Calu3 (cell line): Measurements from ENCODE around the gene TENT4B. TPM values are rescaled to one million over a fixed set of nuclear protein-coding genes. Genes with fewer than 3 reads are reported as not detected.

Source experiments
- BruUV-seq: library from RNA; stranded (reverse); fragments of 400-500 nt; replicated peaks from 2 replicates; lab custom pipeline; 2021; lab: Mats Ljungman, UMichigan
- CTCF ChIA-PET: fragments of 300-600 bp; sonication (Branson Sonifier 250); formaldehyde crosslinking; loops from one replicate; lab custom pipeline; 2022; ENCODE audit warnings: antibody characterized with exemption; lab: Charles Lee
- DNase-seq: peaks from one replicate; pipeline ENCODE4 v3.0.0; 2022
- H3K27ac Mint-ChIP-seq: one replicate; pipeline ENCODE4 v1.8.0; 2022; ENCODE audit warnings: mixed read lengths; ENCODE audit not compliant: unreplicated experiment
- H3K27me3 Mint-ChIP-seq: one replicate; pipeline ENCODE4 v1.8.0; 2022; ENCODE audit warnings: mixed read lengths; ENCODE audit not compliant: unreplicated experiment
- H3K36me3 Mint-ChIP-seq: one replicate; pipeline ENCODE4 v1.8.0; 2022; ENCODE audit warnings: mild to moderate bottlenecking, moderate library complexity, mixed read lengths; ENCODE audit not compliant: insufficient read depth, unreplicated experiment
- H3K4me1 Mint-ChIP-seq: one replicate; pipeline ENCODE4 v1.8.0; 2022; ENCODE audit warnings: mild to moderate bottlenecking, low read depth, mixed read lengths; ENCODE audit not compliant: unreplicated experiment
- H3K4me3 Mint-ChIP-seq: one replicate; pipeline ENCODE4 v1.8.0; 2022; ENCODE audit warnings: mild to moderate bottlenecking, low read depth, moderate library complexity, mixed read lengths; ENCODE audit not compliant: unreplicated experiment
- H3K9me3 Mint-ChIP-seq: one replicate; pipeline ENCODE4 v1.8.0; 2022; ENCODE audit warnings: low read depth, mixed read lengths; ENCODE audit not compliant: unreplicated experiment
- intact Hi-C: fragments of 100-400 bp; cut with micrococcal nuclease; formaldehyde crosslinking; loops from one replicate; pipeline ENCODE4 v1.10.0; 2022; ENCODE audit not compliant: unreplicated experiment
- total RNA-seq: library from RNA; stranded (reverse); gene quantifications from 2 replicates; pipeline ENCODE4 v1.2.3, GENCODE V29; 2022
- TF ChIP-seq, protein P1 (sequence below): fragments of 200-600 bp; IDR thresholded peaks from one replicate; pipeline ENCODE4 v1.8.0; 2022; ENCODE audit warnings: antibody characterized with exemption; ENCODE audit not compliant: unreplicated experiment

The TENT4B gene
- total RNA-seq, 1 experiment from 2014 or later: 21.7 TPM

DNA sequence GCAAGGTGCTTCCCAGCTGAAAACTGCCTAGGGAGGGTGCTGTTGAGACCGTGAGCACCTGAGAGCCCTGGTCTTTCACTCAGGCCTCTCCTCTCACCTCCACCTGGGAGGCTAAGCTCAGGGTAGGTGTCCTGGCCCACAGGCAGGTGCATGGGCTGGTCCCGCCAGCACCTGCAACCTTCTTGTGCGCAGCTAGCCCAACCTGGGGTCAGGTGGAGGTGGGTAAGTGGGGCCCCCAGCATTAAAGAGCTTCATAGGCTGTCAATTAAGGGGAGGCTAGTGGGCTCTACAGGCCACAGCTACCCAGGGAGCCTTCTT is 122.0 kb downstream of the TENT4B start:
- CTCF ChIA-PET: interaction anchor here (0.9 kb wide), 1 partner anchor 19 kb away, joined by 3 read pairs; no protein-coding TSS in a partner anchor
- no TSS peak for BruUV-seq
- no peak overlapping the region for H3K4me3 Mint-ChIP-seq
- no peak for DNase-seq
- peaks cover 3% of the 10 kb centered on the region for H3K9me3 Mint-ChIP-seq
- peaks cover 29% of the 10 kb centered on the region for H3K4me1 Mint-ChIP-seq
- no peak overlapping the region for H3K27ac Mint-ChIP-seq
- TF ChIP-seq, protein P1, sequence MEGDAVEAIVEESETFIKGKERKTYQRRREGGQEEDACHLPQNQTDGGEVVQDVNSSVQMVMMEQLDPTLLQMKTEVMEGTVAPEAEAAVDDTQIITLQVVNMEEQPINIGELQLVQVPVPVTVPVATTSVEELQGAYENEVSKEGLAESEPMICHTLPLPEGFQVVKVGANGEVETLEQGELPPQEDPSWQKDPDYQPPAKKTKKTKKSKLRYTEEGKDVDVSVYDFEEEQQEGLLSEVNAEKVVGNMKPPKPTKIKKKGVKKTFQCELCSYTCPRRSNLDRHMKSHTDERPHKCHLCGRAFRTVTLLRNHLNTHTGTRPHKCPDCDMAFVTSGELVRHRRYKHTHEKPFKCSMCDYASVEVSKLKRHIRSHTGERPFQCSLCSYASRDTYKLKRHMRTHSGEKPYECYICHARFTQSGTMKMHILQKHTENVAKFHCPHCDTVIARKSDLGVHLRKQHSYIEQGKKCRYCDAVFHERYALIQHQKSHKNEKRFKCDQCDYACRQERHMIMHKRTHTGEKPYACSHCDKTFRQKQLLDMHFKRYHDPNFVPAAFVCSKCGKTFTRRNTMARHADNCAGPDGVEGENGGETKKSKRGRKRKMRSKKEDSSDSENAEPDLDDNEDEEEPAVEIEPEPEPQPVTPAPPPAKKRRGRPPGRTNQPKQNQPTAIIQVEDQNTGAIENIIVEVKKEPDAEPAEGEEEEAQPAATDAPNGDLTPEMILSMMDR: no peak
- no peaks in the 10 kb centered on the region for H3K27me3 Mint-ChIP-seq
- intact Hi-C loops: no loop called here
- peaks cover 6% of the 10 kb centered on the region for H3K36me3 Mint-ChIP-seq

DNA sequence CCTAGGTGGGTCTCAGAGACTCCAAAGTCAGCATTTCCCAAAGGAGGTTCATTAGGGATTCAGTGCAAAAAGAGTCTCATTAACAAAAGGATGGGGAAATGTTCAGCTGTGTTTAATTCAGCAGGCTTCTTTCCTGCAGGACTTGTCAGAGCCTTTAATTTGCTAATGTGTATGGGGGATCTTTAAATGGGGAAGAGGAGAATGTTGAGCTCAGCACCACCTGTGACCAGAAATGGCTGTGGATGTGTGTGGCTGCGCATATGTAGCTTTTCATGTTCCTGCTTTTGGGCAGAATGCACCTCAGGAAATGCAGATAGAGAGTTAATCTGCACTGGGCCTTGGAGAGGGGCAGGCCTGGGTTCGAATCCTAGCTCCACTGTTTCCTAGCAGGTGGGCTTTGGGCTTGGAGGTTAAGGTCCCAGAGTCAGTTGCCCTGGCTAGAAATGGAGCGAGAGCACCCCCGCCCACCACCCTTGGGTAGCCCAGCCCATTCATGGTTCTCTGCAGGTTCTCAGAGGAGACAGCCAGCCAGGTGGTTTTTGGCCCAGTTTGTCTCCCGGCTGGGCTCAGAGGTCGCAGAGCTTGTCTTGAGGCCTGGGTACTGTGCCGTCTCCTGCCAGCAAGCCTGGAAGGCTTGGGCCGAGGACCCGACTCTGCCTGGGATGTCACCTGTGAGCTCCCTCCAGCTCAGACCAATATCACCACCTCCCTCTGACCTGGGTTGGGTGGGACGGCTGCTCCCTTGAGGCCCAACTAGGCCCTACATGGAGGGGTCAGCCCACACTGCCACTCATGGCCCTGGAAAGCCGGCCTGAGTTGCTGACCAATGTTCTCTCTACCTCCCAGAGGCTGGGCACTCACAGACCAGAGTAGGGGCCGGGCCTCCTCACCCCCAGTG is 122.6 kb downstream of the TENT4B start:
- H3K9me3 Mint-ChIP-seq: peaks cover 3% of the 10 kb centered on the region

DNA sequence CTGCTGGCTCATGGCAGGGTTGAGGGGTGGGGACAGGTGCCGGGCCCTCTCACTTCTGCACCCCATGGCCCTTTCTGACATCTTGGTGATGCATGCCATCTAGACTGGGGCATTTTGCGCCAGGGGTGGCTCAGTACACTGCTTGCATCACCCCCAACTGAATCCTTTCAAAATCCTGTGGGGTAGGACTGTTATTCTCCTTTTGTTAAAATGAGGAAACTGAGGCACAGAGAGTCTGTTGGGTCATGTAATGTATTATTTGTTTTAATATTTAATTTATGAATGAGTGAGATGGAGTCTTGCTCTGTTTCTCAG is 123.2 kb downstream of the TENT4B start:
- H3K4me1 Mint-ChIP-seq: peaks cover 34% of the 10 kb centered on the region
- TF ChIP-seq, protein P1: no peak
- H3K9me3 Mint-ChIP-seq: peaks cover 3% of the 10 kb centered on the region
- H3K4me3 Mint-ChIP-seq: no peak overlapping the region
- intact Hi-C loops: no loop called here
- CTCF ChIA-PET: no interaction called here
- H3K27me3 Mint-ChIP-seq: no peaks in the 10 kb centered on the region
- H3K36me3 Mint-ChIP-seq: peaks cover 6% of the 10 kb centered on the region
- DNase-seq: no peak
- no peak overlapping the region for H3K27ac Mint-ChIP-seq
- BruUV-seq: no TSS peak

More for the DNA sequence above, 122.6 kb downstream of the TENT4B start:
- DNase-seq: no peak
- intact Hi-C loops: no loop called here
- Mint-ChIP-seq H3K27ac (no peak overlapping the region), H3K4me1 (peaks cover 34% of the 10 kb centered on the region), H3K4me3 (no peak overlapping the region), H3K27me3 (no peaks in the 10 kb centered on the region), H3K36me3 (peaks cover 6% of the 10 kb centered on the region)
- CTCF ChIA-PET: interaction anchor here (0.9 kb wide), 1 partner anchor 19 kb away, joined by 3 read pairs; no protein-coding TSS in a partner anchor
- BruUV-seq: no TSS peak
- TF ChIP-seq, protein P1: no peak

DNA sequence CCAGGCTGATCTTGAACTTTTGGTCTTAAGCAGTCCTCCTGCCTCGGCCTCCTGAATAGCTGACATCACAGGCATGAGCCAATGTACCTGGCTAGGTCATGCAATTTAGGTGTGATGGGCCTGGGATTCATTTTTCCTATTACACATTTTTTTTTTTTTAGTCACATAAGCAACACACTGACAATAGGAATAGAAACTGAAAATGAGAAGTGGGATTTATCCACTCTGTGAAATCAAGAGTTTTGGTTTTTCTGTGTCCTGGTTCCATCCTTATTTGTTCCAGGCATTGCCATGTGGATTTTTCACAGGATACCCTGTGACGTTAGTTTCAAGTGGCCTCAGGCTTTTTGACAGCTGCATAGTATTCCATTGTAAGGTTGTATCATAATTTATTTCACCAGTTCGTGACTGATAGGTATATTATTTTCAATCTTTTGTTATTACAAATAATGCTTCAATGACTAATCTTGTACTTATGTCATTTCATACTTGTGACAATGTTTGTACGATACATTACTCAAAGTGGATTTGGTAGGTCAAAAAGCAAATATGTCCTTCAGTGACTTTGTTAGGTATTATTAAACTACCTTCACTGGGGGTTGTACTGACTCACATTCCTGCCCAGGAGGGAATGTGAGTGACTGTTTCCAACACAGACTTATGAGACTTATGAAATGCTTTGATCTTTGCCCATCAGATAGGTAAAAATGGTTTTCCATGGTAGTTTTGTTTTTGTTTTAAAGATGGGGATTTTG is 123.9 kb downstream of the TENT4B start:
- no TSS peak for BruUV-seq
- TF ChIP-seq, protein P1: no peak
- Mint-ChIP-seq H3K27me3 (no peaks in the 10 kb centered on the region), H3K4me3 (no peak overlapping the region), H3K36me3 (no peaks in the 10 kb centered on the region), H3K4me1 (peaks cover 34% of the 10 kb centered on the region), H3K9me3 (peaks cover 3% of the 10 kb centered on the region), H3K27ac (no peak overlapping the region)
- intact Hi-C loops: no loop called here
- DNase-seq: no peak
- CTCF ChIA-PET: no interaction called here
